ENCODE data around the gene ARIH2.

ARIH2 gene

GRCh38 chr3:48974076-48974864 is 55.6 kb downstream of the ARIH2 start:
- DNase-seq (ENCODE audit: low read depth in 2 of 2), result no peak

- DNase-seq (ENCODE audit: low read depth in 2 of 2), result no peak
These were observed 60.8 kb downstream of the ARIH2 start for GRCh38 chr3:48979451-48979850.

GRCh38 chr3:48980295-48980694 is 61.7 kb downstream of the ARIH2 start:
- DNase-seq (ENCODE audit: low read depth in 2 of 2), result no peak

GRCh38 chr3:48982016-48982415 is 63.4 kb downstream of the ARIH2 start:
- no peak for DNase-seq (ENCODE audit: low read depth in 2 of 2)

DNA sequence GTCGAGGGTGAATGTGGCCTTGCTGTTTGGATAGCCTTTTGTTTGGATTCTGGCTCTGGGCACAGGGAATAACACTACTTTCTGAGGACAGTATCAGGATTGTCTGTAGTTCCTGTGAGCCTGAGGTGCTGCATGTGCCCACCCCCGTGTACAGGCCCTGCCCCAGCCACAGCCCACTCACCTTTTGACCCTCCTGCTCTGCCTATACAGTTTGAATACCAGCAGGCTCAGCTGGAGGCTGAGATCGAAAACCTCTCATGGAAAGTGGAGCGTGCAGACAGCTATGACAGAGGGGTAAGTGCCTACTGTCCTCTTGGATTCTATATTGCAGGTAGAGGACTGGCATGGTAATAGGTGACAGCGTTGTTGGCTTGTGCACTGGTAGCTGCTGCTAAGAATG is 64.0 kb downstream of the ARIH2 start:
- no peak for DNase-seq (ENCODE audit: low read depth in 2 of 2)

- DNase-seq (ENCODE audit: low read depth in 2 of 2), result no peak
These were observed 64.5 kb downstream of the ARIH2 start for GRCh38 chr3:48983096-48983495.

GRCh38 chr3:48984663-48985062 is 66.0 kb downstream of the ARIH2 start:
- no peak for DNase-seq (ENCODE audit: low read depth in 2 of 2)

DNA sequence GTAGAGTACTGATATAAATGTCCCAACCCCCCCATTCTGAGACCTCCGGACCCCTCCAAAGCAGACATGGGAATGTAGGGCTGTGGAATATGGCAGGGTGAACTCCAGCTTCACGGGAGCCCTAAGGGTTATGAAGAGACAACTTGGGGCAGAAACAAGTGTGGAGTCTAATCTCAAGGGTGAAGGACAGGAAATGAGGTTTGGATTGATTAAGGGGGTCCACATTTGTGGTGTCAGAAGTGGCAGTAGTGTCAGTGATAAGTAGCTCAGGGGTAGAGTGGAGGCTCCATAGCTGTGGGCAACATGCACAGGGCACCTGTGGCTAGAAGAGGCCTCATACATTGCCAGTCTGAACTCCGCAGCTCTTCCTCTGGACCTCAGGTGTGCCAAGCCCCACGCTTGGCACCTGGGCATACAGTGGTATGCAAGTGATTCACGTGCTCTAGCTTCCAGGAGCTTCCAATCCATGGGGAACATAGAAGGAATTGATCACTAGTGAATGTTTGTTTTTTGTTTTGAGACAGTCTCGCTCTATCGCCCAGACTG is 67.3 kb downstream of the ARIH2 start:
- no peak for DNase-seq (ENCODE audit: low read depth in 2 of 2)

- DNase-seq (ENCODE audit: low read depth in 2 of 2), result no peak
These were observed 70.6 kb downstream of the ARIH2 start for GRCh38 chr3:48989126-48989795.

- DNase-seq (ENCODE audit: low read depth in 2 of 2), result peak; percentile 82 to 83
These were observed 71.4 kb downstream of the ARIH2 start, which contains the start of gene P4HTM for GRCh38 chr3:48989796-48990635. TSS of gene P4HTM (plus strand) at chr3:48990241. CDS start at chr3:48990257, 16 bp downstream.

DNA sequence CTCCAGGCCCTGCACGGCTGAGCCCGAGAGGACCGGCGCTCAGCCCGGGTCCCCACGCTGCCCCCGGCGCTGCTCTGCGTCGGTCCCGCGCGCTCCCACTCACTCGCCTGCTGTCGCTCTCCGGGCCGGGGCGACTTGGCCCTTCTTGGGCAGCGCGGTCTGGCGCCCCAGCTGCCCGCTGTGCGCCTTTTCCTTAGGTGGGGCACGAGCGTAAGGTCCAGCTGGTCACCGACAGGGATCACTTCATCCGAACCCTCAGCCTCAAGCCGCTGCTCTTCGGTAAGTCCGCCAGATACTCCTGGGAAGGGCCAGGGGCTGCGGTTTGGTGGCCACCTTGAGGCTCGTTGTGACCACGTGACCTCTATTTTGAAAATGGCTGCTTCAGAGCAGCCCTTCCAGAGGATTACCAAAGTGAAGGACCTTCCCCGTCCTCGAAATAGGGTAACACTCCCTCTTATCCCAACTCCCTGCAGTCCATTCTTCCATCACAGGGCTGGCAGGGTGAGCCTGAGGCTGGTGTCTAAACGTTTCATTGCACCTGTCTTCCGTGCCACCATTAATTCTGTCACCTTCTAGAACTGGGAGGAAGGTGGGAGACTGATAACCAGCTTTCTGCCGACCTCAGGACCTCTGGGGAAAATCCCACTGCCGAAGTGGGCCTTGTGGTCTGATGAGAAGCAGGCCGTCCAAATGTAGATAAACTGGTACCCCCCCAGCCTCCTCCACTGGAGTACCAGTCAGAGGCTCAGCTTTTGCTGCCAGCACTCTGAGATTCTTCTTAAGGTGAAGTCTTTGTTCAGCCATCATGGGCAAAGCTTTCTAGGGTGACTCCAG is 72.2 kb downstream of the ARIH2 start:
- DNase-seq (ENCODE audit: low read depth in 2 of 2), result no peak

DNA sequence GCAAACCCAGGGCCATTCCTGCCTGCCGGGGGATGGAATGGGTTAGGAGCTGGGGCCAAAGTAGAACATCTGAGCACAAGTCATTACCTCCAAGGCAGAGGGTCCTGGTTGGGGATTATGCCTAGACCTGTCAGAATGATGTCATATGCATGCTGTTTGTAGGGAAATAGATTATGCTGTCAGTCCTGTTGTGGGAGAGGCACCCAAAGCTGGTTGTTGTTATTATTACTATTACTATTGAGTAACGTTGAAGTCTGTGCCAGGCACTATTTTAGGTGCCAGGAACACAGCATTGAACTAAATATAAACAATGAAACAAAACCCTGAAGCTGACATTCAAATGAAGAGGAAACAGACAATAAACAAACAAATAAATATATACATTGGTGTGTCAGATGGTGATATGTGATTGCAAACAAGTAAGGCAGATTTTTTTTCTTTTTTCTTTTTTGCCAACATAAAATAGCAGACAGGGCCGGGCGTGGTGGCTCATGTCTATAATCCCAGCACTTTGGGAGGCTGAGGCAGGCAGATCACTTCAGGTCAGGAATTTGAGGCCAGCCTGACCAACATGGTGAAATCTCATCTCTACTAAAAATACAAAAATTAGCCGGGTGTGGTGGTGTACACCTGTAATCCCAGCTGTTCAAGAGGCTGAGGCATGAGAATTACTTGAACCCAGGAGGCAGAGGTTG is 73.4 kb downstream of the ARIH2 start:
- no peak for DNase-seq (ENCODE audit: low read depth in 2 of 2)

DNA sequence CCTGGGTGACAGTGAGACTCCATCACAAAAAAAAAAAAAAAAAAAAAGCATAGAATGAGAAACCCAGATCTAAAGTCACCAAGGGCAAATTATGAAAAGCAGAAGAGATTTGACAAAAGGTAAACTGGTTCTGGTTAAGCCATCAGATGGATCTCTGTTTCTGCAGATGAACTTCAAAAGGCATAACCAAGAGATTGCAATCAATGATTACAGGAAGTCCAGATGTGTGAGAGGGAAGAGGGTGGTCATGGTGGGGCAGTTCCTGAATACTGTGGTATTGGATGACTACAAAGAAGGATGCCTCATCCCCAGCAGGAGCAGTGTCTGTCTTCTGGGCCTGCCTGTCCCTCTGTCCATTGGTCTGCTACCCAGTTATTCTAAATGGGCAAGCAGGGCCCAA is 75.2 kb downstream of the ARIH2 start:
- no peak for DNase-seq (ENCODE audit: low read depth in 2 of 2)

GRCh38 chr3:48996640-48997039 is 78.0 kb downstream of the ARIH2 start:
- DNase-seq (ENCODE audit: low read depth in 2 of 2), result no peak

DNA sequence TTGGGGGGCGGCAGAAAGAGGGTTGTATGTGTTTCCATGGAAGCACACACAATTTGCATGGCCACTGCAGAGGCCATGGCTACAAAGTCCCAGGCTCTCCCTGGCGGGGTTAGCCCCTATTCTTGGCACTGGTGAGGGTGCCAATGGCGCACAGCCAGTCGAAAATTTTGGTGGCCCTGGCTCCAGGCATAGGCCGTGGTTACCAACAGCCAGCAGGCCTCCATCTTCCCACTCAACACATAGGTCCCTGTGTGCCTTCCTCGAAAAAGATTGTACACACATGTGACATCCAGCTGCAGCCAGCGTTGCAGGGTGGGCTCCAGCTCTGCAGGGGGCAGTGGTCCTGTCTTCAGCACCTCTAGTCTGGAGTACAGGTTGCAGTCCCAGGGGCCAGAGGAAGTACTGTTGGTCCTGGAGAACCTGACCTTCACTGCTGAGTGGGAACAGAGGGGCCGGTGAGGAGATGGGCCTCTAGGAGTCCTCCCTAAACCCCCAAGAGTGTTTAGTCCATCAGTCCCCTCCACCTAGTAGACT is 78.5 kb downstream of the ARIH2 start:
- no peak for DNase-seq (ENCODE audit: low read depth in 2 of 2)

DNA sequence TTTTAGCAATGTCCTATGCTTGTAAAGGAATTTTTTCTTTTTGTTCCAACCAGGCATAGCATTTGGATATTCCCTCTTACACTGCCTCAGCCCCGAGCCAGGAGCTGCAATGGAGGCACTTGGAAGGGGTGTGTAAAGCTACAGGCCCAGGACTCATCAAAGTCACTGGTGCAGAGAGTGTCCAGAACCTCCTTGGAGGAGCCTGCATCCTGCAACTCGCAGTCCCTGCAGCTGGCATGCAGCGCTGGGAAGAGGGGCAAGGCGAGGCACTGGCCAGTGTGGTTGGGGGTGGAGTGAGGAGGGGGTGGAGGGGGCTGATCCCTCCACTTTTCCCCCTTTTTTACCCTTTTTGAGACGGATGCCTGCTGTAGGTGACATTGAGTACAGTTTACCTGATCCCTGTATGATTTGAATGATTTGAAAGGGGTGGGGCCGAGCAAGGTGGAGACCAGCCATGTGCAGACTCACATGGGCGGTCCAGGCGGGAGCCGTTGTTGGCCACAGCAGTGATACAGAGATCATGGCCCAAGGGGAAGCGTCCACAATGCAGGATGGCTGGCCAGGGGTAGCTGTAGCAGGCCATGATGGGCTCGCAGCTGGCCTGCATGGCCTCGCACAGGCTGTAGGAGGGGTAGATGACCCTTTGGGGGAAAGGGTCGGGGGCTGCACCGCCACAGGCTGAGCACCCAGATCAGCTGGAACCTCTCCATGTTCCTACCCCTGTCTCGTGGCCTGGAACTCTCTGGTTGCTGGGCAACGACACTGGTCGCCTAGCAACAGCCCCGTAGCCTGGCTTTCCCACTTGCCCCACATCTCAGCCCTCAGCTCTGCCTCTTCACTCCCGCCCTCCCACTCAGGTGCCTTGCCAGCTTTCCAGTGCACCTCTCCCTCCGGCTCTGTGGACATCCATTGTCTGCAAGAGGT is 79.3 kb downstream of the ARIH2 start:
- no peak for DNase-seq (ENCODE audit: low read depth in 2 of 2)

DNA sequence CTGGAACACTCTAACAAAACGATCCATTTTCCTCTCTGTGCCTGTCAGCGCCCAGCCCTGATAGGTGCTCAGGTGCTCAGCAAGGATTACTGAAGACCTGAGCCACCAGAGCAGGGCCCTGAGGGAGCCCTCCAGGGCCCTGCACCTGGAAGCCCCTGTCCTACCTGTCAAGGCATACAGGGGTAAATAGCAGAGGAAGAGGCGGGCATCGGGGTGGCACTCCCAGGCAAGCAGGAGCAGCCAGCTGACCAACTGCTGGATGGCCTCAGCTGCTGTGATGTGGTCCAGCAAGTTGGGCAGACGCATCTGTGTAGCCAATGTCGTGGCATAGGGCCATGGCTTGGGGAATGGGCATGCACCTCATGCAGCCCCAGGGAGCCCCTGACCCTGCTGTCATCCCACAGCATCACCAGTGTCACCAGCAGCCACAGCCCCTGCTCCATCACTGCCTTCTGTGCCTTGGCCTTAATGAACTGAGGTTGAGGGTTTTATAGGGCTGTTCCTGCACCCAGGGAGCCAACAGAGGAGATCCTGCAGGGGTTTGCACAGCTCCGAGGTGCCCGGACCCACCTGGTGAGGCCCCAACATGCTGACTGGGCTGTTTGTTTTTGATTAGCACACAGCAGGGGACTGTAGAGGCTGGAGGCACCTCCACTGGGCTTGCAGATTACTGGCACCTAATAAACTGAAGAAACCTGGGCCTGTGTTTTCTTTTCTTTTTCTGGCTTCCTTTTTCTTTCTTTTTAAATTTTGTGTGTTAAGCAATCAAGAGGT is 80.6 kb downstream of the ARIH2 start:
- DNase-seq (ENCODE audit: low read depth in 2 of 2), result no peak

- DNase-seq (ENCODE audit: low read depth in 2 of 2), result no peak
These were observed 82.5 kb downstream of the ARIH2 start for GRCh38 chr3:49001155-49001554.

All from stimulated activated CD8-positive, alpha-beta memory T cell treated with anti-CD3 and anti-CD28 coated beads, Interleukin-15, amount 100 ng/mL, for 48 hours (primary cell).